Measurements from ENCODE around the gene MCTS1.
"Not testable (repeated sequence)": the region's sequence is repeated elsewhere in the genome, so short reads cannot be mapped to it uniquely, and the experiment has no call there.

MCTS1 gene

GRCh38 chrX:120625371-120625770, 21.5 kb downstream of the MCTS1 start:
- in situ Hi-C loops (cut with HindIII; ENCODE audit: low sequenced_read_pairs), result no loop called here
- no peak for TF ChIP-seq CTCF (IDR thresholded peaks at IDR 0.05; ENCODE audit: low read depth, low read length)

GRCh38 chrX:120629667-120630537, 26.0 kb downstream of the MCTS1 start, which contains the start of gene C1GALT1C1:
Gene C1GALT1C1 (minus strand): TSS chrX:120630054. CDS start chrX:120627166, 2,888 bp downstream.
- peak; percentile 93 for DNase-seq (ENCODE audit: low read depth, low spot score)
- peak within 1 kb of the TSS; percentile 73 for H3K4me3 ChIP-seq (ENCODE audit: low read depth, low read length)
- TF ChIP-seq CTCF (IDR thresholded peaks at IDR 0.05; ENCODE audit: low read depth, low read length), result no peak
- in situ Hi-C loops (cut with HindIII; ENCODE audit: low sequenced_read_pairs), result no loop called here

More at GRCh38 chrX:120625371-120625770, 21.5 kb downstream of the MCTS1 start:
- no peak overlapping the region for H3K4me3 ChIP-seq (ENCODE audit: low read depth, low read length)
- no peak for DNase-seq (ENCODE audit: low read depth, low spot score)

- no peak overlapping the region for H3K4me3 ChIP-seq (ENCODE audit: low read depth, low read length)
- TF ChIP-seq CTCF (IDR thresholded peaks at IDR 0.05; ENCODE audit: low read depth, low read length), result no peak
- DNase-seq (ENCODE audit: low read depth, low spot score), result no peak
- in situ Hi-C loops (cut with HindIII; ENCODE audit: low sequenced_read_pairs), result no loop called here
Measured at GRCh38 chrX:120638619-120639018, 34.7 kb downstream of the MCTS1 start.

- in situ Hi-C loops (cut with HindIII; ENCODE audit: low sequenced_read_pairs), result no loop called here
- no peak for DNase-seq (ENCODE audit: low read depth, low spot score)
- H3K4me3 ChIP-seq (ENCODE audit: low read depth, low read length), result no peak overlapping the region
- TF ChIP-seq CTCF (IDR thresholded peaks at IDR 0.05; ENCODE audit: low read depth, low read length), result no peak
Measured at GRCh38 chrX:120642871-120643270, 39.0 kb downstream of the MCTS1 start.

- peak; percentile 30 for DNase-seq (ENCODE audit: low read depth, low spot score)
Measured at GRCh38 chrX:120647127-120647526, 43.2 kb downstream of the MCTS1 start.

GRCh38 chrX:120652256-120652655, 48.4 kb downstream of the MCTS1 start:
- H3K4me3 ChIP-seq (ENCODE audit: low read depth, low read length); in situ Hi-C loops (cut with HindIII; ENCODE audit: low sequenced_read_pairs); DNase-seq (ENCODE audit: low read depth, low spot score): not testable (repeated sequence)

More at GRCh38 chrX:120647127-120647526, 43.2 kb downstream of the MCTS1 start:
- in situ Hi-C loops (cut with HindIII; ENCODE audit: low sequenced_read_pairs), result no loop called here
- no peak overlapping the region for H3K4me3 ChIP-seq (ENCODE audit: low read depth, low read length)
- no peak for TF ChIP-seq CTCF (IDR thresholded peaks at IDR 0.05; ENCODE audit: low read depth, low read length)

GRCh38 chrX:120653000-120653399, 49.1 kb downstream of the MCTS1 start:
- no peak overlapping the region for H3K4me3 ChIP-seq (ENCODE audit: low read depth, low read length)
- in situ Hi-C loops (cut with HindIII; ENCODE audit: low sequenced_read_pairs), result no loop called here
- no peak for TF ChIP-seq CTCF (IDR thresholded peaks at IDR 0.05; ENCODE audit: low read depth, low read length)
- no peak for DNase-seq (ENCODE audit: low read depth, low spot score)
